ENCODE data around the gene PNMT. TPM values are rescaled to one million over a fixed set of nuclear protein-coding genes. Genes with fewer than 3 reads are reported as not detected.

Gene PNMT
- total and polyA plus RNA-seq, 2 of the 13 experiments (the other 11 are each of a cell fraction or from before 2014, with no cell fraction given) = 0.25 TPM; not detected in 1

- H3K9ac ChIP-seq (ENCODE audit: insufficient read depth, low read depth, low read length) = no peak overlapping the region
- H4K20me1 ChIP-seq (ENCODE audit: insufficient read depth, low read length) = peaks cover 14% of the 10 kb centered on the region; the same call in 1 of the 2 replicates
- in situ Hi-C loops (cut with HindIII; ENCODE audit: extremely low pct_ligation_motif_present, low pct_unique_long_range_greater_than_20kb) = no loop called here
- no peaks in the 10 kb centered on the region for H3K9me3 ChIP-seq (ENCODE audit: low read length)
- no peak overlapping the region for H3K4me3 ChIP-seq (replicated peaks in 1 of 3; ENCODE audit: insufficient read depth in 1 of 3, low read depth in 2 of 3, low read length in 3 of 3)
- no peak overlapping the region for H2AFZ ChIP-seq (ENCODE audit: low read length)
- ATAC-seq = no peak
- H3K27ac ChIP-seq (ENCODE audit: extremely low read length, insufficient read depth, low read length) = no peak overlapping the region
- CTCF ChIA-PET (ENCODE audit: low intra/inter-chr PET ratio, low total read pairs) = no interaction called here
- TF ChIP-seq ZNF768 (CRISPR knock-in tag; IDR thresholded peaks at IDR 0.05) (peak; percentile 17; the same call in 1 of the 2 replicates), ARID2 (CRISPR knock-in tag; IDR thresholded peaks at IDR 0.05; ENCODE audit: borderline replicate concordance) (no peak), XRCC5 (optimal IDR thresholded peaks at IDR 0.05; ENCODE audit: low read length) (no peak), ZSCAN20 (CRISPR knock-in tag; IDR thresholded peaks at IDR 0.05; ENCODE audit: borderline replicate concordance) (no peak), HNRNPL (IDR thresholded peaks at IDR 0.05; ENCODE audit: low read depth, low read length) (0 out of 2 replicates have a peak, but pooled peaks have one; percentile 28), RFX1 (IDR thresholded peaks at IDR 0.05) (no peak)
- H3K79me2 ChIP-seq (ENCODE audit: insufficient read depth, low read length) = peaks cover 34% of the 10 kb centered on the region
- no peak for FAIRE-seq
- H3K36me3 ChIP-seq (replicated peaks in 1 of 2; ENCODE audit: control insufficient read depth in 1 of 2, insufficient read depth in 2 of 2, low read length in 2 of 2) = peaks cover 45 to 56% of the 10 kb centered on the region in 2 experiments
- intact Hi-C loops (cut with micrococcal nuclease; ENCODE audit: unreplicated experiment) = no loop called here
- no peak overlapping the region for H3K4me2 ChIP-seq (ENCODE audit: low read depth, low read length)
- no TSS peak for BruUV-seq (replicated peaks)
- no peak for DNase-seq (ENCODE audit: low spot score)
- peaks cover 40% of the 10 kb centered on the region for H3K4me1 ChIP-seq (ENCODE audit: insufficient read depth, low read length)
- no peaks in the 10 kb centered on the region for H3K27me3 ChIP-seq (ENCODE audit: control insufficient read depth in 1 of 2, insufficient read depth in 2 of 2, low read length in 2 of 2)
- POLR2A ChIA-PET = interaction anchor here (1.0 to 3.0 kb wide), 2 partner anchors 23 to 30 kb away, joined by 4 to 8 read pairs; partner anchors contain the start of genes GRB7 and MIEN1
- 94% methylated on average over 7 of the region's 7 CpGs for WGBS (ENCODE audit: low lambda C conversion rate)
Measured at GRCh38 chr17:39706921-39707337, 38.7 kb downstream of the PNMT start.

- TF ChIP-seq ARNT2 (CRISPR knock-in tag; IDR thresholded peaks at IDR 0.05; ENCODE audit: low read depth) = no peak
- no peak for TF ChIP-seq DBP (CRISPR knock-in tag; IDR thresholded peaks at IDR 0.05; ENCODE audit: not compliant biosample characterization)
- no peak for TF ChIP-seq PHB2 (IDR thresholded peaks at IDR 0.05; ENCODE audit: partially characterized antibody)
- no peak for TF ChIP-seq TFAP4 (IDR thresholded peaks at IDR 0.05; ENCODE audit: borderline replicate concordance, low read depth)
- no peak for TF ChIP-seq ZHX1 (CRISPR knock-in tag; IDR thresholded peaks at IDR 0.05; ENCODE audit: low read depth)
- H3K27me3 ChIP-seq (ENCODE audit: control insufficient read depth in 1 of 2, insufficient read depth in 2 of 2, low read length in 2 of 2) = no peaks in the 10 kb centered on the region
- DNase-seq (ENCODE audit: low spot score) (no peak), ATAC-seq (no peak), FAIRE-seq (no peak)
- POLR2A ChIA-PET = no interaction called here
- H3K4me3 ChIP-seq (replicated peaks in 1 of 3; ENCODE audit: insufficient read depth in 1 of 3, low read depth in 2 of 3, low read length in 3 of 3) = no peak overlapping the region
- H3K9me3 ChIP-seq (ENCODE audit: low read length) = no peaks in the 10 kb centered on the region
- H3K27ac ChIP-seq (ENCODE audit: extremely low read length, insufficient read depth, low read length) = no peak overlapping the region
- WGBS (ENCODE audit: low lambda C conversion rate) = 97% methylated on average over 13 of the region's 14 CpGs
- H3K4me1 ChIP-seq (ENCODE audit: insufficient read depth, low read length) = peaks cover 15% of the 10 kb centered on the region
- peaks cover 45 to 77% of the 10 kb centered on the region in 2 experiments for H3K36me3 ChIP-seq (replicated peaks in 1 of 2; ENCODE audit: control insufficient read depth in 1 of 2, insufficient read depth in 2 of 2, low read length in 2 of 2)
- no peak overlapping the region for H3K4me2 ChIP-seq (ENCODE audit: low read depth, low read length)
- peaks cover 11% of the 10 kb centered on the region for H3K79me2 ChIP-seq (ENCODE audit: insufficient read depth, low read length)
- CTCF ChIA-PET (ENCODE audit: low intra/inter-chr PET ratio, low total read pairs) = no interaction called here
- intact Hi-C loops (cut with micrococcal nuclease; ENCODE audit: unreplicated experiment) = no loop called here
- in situ Hi-C loops (cut with HindIII; ENCODE audit: extremely low pct_ligation_motif_present, low pct_unique_long_range_greater_than_20kb) = no loop called here
- no TSS peak for BruUV-seq (replicated peaks)
- peaks cover 8% of the 10 kb centered on the region; the same call in 1 of the 2 replicates for H4K20me1 ChIP-seq (ENCODE audit: insufficient read depth, low read length)
- no peak overlapping the region for H2AFZ ChIP-seq (ENCODE audit: low read length)
- no peak overlapping the region for H3K9ac ChIP-seq (ENCODE audit: insufficient read depth, low read depth, low read length)
Measured at GRCh38 chr17:39709319-39709997, 41.2 kb downstream of the PNMT start.
